Breast epithelium (tissue), 3 donors: ENCODE data around the gene LDLRAD4.

ENCODE experiments used
- POLR2A ChIP-seq: fragments of 450-650 bp; IDR thresholded peaks from one replicate; pipeline ENCODE4 v1.6.1; 2016; ENCODE audit warnings: antibody characterized with exemption, mild to moderate bottlenecking, moderate library complexity
- POLR2AphosphoS5 ChIP-seq, 3 donors: sonication (generic); formaldehyde crosslinking; IDR thresholded peaks; one replicate each; pipeline ENCODE4 v1.6.1; 2017; ENCODE audit warnings: antibody characterized with exemption in 3 of 3
- TF ChIP-seq, protein P1 (sequence below), 3 donors: fragments of 450-650 bp; IDR thresholded peaks; one replicate each; pipeline ENCODE4 v1.5.1; 2016 to 2017; ENCODE audit warnings: antibody characterized with exemption in 3 of 3, mild to moderate bottlenecking in 3 of 3, moderate library complexity in 3 of 3

DNA sequence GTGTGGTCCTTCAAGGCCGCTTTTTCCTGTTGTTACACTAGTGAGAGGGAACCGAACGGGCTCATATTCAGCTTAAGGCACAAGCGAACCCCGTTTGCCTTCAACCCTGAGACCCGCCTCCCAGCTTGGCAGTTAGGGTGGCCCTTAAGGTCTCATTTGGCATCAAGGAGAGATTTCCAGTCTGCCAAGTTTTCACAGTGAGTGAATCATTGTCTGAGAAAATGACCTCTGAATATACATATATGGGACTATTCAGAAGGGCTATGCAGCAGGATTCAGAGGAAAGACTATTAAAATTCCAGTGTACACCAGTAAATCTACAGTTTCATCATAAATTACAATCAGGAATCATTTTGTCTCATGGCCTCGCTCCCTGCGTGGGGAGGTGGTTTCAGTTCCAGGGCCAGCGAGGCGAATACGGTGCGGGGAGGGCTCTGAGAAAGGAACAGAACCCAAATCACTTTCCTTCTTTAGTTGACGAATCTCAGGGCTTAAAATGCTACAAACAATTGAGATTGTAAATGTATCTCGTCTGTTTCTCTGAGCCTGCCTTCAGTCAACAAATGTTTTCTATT is 276.4 kb downstream of the LDLRAD4 start:
- TF ChIP-seq, protein P1, sequence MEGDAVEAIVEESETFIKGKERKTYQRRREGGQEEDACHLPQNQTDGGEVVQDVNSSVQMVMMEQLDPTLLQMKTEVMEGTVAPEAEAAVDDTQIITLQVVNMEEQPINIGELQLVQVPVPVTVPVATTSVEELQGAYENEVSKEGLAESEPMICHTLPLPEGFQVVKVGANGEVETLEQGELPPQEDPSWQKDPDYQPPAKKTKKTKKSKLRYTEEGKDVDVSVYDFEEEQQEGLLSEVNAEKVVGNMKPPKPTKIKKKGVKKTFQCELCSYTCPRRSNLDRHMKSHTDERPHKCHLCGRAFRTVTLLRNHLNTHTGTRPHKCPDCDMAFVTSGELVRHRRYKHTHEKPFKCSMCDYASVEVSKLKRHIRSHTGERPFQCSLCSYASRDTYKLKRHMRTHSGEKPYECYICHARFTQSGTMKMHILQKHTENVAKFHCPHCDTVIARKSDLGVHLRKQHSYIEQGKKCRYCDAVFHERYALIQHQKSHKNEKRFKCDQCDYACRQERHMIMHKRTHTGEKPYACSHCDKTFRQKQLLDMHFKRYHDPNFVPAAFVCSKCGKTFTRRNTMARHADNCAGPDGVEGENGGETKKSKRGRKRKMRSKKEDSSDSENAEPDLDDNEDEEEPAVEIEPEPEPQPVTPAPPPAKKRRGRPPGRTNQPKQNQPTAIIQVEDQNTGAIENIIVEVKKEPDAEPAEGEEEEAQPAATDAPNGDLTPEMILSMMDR (IDR thresholded peaks at IDR 0.05) = no peak
- no peak for TF ChIP-seq POLR2A
- TF ChIP-seq POLR2AphosphoS5 (IDR thresholded peaks at IDR 0.05) = no peak
